Measurements from ENCODE around the gene BATF2.

Gene BATF2

DNA sequence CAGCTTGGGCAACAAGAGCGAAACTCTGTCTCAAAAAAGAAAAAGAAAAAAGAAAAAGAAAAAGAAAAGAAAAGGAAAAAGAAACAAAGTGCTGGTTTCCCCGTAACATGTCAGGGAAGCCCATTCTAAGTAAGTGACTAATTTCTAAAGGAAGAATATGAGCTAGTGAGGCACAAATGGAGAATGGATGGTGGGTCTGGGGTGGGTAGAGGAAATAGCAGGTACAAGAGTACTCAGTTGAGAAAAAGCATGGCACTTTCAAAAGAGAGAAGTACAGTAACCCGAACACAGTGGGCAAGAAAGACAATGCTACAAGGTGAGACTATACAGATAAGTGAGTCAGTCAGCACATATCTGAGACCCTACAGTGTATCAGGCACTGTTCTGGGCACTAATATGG, 29.4 kb downstream of the BATF2 start:
- TF ChIP-seq, protein P1, sequence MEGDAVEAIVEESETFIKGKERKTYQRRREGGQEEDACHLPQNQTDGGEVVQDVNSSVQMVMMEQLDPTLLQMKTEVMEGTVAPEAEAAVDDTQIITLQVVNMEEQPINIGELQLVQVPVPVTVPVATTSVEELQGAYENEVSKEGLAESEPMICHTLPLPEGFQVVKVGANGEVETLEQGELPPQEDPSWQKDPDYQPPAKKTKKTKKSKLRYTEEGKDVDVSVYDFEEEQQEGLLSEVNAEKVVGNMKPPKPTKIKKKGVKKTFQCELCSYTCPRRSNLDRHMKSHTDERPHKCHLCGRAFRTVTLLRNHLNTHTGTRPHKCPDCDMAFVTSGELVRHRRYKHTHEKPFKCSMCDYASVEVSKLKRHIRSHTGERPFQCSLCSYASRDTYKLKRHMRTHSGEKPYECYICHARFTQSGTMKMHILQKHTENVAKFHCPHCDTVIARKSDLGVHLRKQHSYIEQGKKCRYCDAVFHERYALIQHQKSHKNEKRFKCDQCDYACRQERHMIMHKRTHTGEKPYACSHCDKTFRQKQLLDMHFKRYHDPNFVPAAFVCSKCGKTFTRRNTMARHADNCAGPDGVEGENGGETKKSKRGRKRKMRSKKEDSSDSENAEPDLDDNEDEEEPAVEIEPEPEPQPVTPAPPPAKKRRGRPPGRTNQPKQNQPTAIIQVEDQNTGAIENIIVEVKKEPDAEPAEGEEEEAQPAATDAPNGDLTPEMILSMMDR (conservative IDR thresholded peaks at IDR 0.05; ENCODE audit: low read depth, low read length): no peak
- H3K4me3 ChIP-seq (ENCODE audit: low read length): no peak overlapping the region
- DNase-seq (ENCODE audit: low read depth): no peak

DNA sequence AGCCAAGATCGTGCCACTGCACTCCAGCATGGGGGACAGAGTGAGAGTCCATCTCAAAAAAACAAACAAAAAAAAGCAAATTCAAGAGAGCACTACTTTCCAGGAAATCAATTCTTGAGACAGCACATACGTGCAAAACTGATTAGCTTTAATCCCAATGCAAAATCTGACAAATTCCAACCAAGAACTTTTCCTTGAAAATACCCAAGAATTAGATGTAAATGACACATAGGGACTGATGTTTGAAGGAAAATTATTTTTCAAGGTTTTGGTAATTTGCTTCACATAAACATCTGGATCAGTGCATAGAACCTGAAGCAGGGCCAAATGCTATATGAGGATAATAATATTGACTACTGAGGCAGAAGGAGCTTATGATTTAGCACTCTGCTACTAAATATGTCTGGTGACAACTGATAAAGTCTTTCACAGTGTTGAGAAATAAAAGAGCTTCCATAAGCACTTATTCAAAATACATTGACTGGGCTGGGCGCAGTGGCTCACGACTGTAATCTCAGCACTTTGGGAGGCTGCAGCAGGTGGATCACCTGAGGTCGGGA, 33.6 kb downstream of the BATF2 start:
- DNase-seq (ENCODE audit: low read depth): no peak
- TF ChIP-seq, protein P1 (conservative IDR thresholded peaks at IDR 0.05; ENCODE audit: low read depth, low read length): no peak
- H3K4me3 ChIP-seq (ENCODE audit: low read length): no peak overlapping the region

DNA sequence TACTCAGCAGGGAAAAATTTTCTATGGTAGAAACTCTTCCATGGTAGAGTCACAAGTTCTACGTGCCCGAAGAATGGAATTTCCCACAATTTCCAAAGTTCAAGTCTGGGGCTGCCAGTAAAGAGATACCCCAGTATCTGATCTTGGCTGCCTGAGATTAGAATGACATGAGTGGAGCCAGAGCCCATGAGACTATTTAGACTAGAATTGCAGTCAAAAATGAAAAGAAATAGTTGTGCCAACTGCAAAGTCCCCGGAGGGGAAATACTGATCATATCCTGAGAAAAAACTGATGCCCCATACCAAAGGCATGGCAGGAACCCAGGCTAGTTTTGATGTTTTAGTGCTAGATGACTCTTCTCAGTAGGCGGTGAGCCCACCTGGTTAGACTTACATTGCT, 36.1 kb downstream of the BATF2 start:
- no peak overlapping the region for H3K4me3 ChIP-seq (ENCODE audit: low read length)
- TF ChIP-seq, protein P1 (conservative IDR thresholded peaks at IDR 0.05; ENCODE audit: low read depth, low read length): no peak
- DNase-seq (ENCODE audit: low read depth): no peak

DNA sequence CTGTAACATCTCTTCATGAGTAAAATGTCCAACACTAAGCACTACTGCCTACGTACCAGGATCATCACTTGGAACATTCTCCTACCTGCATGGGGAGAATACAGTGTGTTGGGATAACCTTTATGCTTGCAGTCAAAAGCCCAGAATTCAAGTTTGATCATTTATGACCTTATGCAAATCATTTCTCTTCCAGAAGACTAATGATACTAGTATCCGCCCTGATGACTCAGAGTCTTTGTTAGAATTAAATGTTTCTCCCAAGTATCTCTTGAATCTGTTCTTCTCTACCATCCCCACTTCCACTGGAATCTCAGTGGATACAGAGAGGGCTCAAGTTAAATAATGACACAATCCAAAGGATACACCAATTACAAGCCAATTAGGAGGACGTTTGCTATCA, 37.3 kb downstream of the BATF2 start:
- TF ChIP-seq, protein P1 (conservative IDR thresholded peaks at IDR 0.05; ENCODE audit: low read depth, low read length): no peak

DNA sequence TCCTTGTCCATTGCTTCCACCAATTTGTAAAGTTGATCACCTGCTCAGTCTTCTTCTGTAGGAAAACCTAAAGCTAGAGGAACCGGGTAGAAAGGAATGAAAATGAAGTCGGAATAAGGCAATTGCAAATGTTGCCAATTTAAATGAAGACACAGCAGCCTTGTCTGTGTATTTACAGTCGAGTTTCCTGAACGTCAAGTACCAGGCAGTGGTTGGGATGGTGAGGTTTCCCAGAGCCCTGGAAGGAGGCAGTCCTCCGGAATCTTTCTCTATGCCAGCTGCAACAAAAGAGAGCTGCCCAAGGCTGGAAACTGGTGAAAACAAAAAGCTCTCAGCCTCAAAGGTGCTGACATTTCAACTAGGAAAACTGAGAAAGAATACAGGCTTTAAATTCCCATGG, 42.6 kb downstream of the BATF2 start:
- TF ChIP-seq, protein P1 (conservative IDR thresholded peaks at IDR 0.05; ENCODE audit: low read depth, low read length): no peak
- DNase-seq (ENCODE audit: low read depth): no peak

More for the DNA sequence above, 37.3 kb downstream of the BATF2 start:
- H3K4me3 ChIP-seq (ENCODE audit: low read length): no peak overlapping the region
- DNase-seq (ENCODE audit: low read depth): no peak

DNA sequence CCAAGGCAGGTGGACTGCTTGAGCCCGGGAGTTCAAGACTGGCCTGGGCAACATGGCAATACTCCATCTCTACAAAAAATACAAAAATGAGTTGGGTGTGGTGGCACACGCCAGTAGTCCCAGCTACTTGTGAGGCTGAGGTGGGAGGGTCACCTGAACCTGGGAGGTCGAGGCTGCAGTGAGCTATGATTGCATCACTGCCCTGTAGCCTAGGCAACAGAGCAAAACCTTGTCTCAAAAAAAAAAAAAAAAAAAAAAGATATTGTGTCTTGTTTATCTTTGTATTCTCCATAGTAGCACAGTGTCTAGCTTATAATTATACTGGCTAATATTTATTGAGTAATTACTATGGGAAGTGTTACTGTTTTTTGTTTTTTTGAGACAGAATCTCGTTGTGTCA, 45.2 kb downstream of the BATF2 start:
- DNase-seq (ENCODE audit: low read depth): no peak
- H3K4me3 ChIP-seq (ENCODE audit: low read length): no peak overlapping the region
- TF ChIP-seq, protein P1 (conservative IDR thresholded peaks at IDR 0.05; ENCODE audit: low read depth, low read length): no peak

More for the DNA sequence above, 42.6 kb downstream of the BATF2 start:
- H3K4me3 ChIP-seq (ENCODE audit: low read length): no peak overlapping the region

DNA sequence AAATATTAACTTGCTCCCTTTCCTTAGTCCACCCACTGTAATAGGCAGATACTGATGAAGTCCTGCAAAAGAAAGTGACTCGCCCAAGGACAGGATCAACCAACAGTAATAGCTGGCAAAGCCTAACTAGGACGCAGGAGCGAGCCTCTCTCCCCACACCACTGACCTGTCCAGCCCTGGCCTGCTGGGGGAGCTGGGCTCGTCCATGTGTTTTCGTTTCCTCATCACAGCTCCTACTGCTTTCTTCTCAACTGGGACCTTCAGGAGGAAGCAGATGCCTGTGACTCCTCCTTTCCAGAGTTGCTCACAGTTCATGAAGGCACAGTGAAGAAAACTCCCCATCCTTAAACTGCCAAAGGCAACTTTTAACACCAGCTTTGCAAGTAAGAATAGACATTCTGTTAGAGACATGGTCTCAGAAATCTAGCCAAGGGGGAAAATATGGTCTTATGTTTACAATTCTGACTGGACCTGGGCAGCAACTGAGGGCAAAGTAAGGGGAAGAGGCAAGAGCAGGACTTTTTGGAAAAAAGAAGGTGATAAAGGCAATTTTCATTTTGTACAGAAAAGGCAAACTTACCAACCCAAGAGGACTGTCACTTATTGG, 49.5 kb downstream of the BATF2 start:
- TF ChIP-seq, protein P1 (conservative IDR thresholded peaks at IDR 0.05; ENCODE audit: low read depth, low read length): no peak
- no peak for DNase-seq (ENCODE audit: low read depth)
- no peak overlapping the region for H3K4me3 ChIP-seq (ENCODE audit: low read length)

All from retinal pigment epithelial cell (primary cell).